GM12872 (cell line): Measurements from ENCODE around the gene FTO.

Experiments used
- TF ChIP-seq, protein P1 (sequence below): IDR thresholded peaks from 3 replicates; pipeline ENCODE4 v1.5.1; 2011; ENCODE audit warnings: low read depth, mild to moderate bottlenecking, low read length, moderate library complexity; ENCODE audit not compliant: insufficient read depth

FTO gene

DNA sequence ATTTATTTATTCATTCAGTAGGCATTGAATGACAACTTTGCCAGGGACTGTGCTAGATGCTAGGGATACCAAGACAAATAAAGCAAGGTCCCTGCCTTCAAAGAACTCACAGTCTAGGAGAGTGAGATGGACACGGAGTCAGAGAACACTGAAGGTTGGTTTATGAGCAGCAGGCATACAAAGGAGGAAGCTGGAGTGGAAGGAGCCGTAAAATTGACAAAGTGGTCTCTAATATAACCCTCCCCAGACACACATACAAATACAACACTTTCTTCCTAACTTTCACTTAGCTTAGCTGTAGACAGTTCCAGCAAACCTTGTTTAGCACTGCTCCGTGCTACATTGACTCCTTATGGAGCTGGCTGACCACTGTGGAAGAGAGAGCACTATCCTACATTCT, 353.0 kb downstream of the FTO start:
- TF ChIP-seq, protein P1, sequence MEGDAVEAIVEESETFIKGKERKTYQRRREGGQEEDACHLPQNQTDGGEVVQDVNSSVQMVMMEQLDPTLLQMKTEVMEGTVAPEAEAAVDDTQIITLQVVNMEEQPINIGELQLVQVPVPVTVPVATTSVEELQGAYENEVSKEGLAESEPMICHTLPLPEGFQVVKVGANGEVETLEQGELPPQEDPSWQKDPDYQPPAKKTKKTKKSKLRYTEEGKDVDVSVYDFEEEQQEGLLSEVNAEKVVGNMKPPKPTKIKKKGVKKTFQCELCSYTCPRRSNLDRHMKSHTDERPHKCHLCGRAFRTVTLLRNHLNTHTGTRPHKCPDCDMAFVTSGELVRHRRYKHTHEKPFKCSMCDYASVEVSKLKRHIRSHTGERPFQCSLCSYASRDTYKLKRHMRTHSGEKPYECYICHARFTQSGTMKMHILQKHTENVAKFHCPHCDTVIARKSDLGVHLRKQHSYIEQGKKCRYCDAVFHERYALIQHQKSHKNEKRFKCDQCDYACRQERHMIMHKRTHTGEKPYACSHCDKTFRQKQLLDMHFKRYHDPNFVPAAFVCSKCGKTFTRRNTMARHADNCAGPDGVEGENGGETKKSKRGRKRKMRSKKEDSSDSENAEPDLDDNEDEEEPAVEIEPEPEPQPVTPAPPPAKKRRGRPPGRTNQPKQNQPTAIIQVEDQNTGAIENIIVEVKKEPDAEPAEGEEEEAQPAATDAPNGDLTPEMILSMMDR, result no peak

DNA sequence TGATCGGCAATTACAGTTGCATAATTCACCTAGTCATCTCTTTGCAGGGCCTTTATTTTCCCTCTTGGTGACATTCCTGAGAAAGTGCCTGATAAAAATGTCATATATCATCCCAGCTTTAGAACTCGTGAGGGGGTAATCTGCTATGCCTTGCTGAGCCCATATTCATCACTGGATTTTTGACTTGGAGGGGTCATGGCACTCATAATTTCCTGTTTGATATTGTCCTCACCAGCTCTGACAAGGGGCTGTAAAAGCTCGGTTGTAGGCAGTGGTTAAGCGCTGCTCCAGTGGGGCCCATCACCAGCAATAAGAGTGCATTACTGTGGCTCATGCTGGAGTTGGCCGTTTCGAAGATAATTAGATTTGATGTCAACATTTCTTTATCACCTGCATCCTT, 355.4 kb downstream of the FTO start:
- TF ChIP-seq, protein P1, result no peak

DNA sequence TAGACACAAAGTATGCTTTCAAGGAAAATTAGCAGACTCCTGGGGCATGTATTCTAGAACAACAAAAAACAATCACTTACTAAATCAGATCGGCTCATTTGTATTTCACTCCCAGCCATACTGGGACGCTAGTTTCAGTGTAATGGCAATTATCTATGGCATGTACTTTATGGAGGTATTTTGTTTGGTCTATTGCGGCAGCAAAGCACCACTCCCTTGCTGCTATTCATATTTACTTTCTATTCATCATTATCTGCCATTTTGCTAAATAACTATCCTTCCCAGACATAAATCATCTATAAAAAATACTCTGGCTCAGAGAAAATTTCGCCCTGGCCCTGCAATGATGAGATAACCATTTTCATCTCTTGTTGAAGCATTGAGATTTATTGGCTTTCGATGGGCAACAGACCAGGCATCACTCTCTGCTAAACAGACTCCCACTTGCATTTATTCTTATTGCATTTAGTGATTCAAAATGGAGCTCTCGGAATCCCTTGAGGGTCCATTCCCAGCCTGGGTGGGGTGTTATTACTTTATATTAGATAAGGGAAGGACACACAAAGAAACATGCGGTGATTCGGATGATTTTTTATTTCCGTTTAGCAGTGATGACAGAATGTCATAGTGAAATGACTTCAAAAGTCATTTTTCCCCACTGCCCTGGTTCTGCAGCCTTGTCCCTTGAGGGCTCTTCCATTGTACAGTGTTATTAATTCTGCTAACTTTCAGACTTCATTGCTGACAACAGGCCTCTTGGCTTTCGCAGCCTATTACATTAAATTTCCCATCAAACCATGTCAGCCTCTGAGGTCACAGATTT, 356.9 kb downstream of the FTO start:
- TF ChIP-seq, protein P1, result no peak

DNA sequence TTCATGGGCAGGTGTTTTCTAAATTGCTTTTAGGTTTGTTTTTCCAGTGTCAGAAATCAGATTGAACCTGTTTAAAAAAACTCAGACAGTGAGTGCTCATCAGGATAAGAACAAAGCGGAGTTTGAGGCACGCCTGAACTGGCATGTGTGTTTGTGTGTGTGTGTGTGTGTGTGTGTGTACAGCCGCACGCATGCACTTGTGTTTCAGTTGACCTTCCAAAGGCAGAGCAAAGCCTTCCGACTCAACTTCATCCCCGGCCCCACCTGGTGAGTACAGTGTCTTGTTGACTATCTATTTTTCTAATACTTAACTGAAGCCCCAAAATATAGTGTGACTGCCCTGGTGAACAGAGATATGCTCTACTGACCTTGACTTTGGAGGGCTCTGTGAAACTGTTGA, 357.5 kb downstream of the FTO start:
- TF ChIP-seq, protein P1, result no peak

DNA sequence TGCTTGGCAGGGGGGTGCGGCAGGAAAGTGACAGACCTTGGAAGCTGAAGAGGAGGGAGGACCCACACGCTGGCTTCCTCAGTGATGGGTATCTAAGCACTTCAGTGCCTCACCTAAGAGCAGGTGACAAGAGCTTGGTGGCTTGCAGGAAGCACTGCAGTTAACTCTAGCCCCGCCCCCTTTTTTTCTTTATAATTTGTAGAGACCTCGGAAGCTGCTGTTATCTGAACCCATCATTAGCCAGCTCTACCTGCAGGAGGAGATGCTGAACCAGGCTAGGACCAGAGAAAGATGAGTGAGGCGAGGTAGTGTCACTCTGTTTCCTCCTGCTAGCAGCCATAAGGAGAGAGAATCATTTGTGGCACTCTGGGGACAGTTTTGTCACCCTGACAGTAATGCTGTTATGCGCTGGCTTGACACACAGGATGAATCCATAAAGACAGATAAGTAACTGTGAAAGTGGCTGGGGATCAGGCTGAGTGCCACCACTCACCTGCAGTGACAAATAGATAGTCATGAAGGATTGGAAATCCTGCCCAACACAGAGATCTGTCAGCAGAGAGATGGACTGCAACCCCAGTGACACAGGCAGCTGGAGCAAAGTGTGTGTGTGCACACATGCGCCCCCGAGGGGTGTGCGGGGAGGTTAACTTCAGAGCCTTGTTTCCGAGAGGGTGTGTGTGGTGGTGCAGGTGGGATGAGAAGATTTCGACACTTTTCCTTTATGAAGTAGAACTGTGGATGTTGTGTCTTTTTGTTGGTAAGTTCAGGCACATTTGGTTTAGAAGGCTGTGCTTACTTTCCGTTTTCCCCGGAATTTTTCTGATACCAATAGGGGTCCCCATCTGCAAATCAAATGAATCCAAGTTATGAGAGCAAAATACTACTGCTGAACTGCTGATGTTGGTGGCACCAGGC, 358.7 kb downstream of the FTO start:
- TF ChIP-seq, protein P1, result no peak

DNA sequence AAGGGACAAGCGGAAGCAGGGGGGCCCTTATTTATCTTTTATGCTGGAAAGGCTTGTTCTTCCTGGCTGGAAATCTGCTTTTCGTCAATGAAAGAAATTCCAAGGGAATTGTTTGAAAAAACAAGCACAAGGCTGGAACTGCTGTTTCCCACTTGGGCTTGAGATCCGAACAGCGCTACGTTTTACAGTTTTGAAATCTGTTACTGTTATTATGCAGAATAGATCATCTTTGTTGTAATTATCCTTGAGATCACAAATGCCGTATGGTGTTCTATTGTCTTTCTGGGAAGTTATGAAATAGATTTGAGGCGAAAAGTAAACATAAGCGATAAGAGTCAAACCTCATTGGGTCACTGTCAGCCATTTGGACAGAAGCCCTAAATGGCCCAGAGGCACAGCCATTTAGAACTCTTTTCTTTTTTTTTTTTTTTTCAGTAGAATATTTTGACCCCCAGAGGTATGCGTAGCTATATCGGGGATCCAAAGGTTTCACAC, 359.4 kb downstream of the FTO start:
- TF ChIP-seq, protein P1, result no peak

DNA sequence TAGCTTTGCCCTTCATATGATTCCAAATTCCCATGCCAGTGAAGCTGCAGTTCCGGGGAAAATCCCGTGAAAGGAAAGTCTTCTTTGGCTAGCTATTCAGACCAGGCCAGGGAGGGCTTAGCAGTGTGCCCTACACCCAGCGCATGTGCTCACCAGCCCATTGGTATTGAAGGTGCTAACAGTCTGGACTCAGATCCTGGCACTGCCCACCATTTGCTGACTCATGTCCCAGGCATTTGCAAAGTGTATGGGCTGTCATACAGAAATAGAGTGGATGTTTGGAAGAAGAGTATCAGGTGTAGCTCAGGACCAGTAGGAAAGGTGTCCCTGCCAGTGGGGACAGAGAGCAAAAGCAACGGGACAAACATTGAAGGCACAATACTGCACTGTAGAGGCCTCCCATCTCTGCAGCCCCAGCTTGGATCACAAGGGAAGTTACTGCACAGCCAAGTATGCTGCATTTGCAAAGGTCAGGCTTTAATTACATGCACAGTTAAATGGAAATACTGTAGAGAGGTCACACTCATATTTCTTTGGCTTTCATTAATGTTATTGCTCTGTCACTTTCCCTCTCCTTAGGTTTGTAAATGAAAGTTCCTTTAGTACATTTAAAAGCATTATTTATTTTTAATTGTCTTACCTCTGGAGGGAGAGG, 362.6 kb downstream of the FTO start:
- TF ChIP-seq, protein P1, result no peak
